ENCODE measurements around the gene MYO3B.
"Not testable (repeated sequence)": the region's sequence is repeated elsewhere in the genome, so short reads cannot be mapped to it uniquely, and the experiment has no call there.

The MYO3B gene

DNA sequence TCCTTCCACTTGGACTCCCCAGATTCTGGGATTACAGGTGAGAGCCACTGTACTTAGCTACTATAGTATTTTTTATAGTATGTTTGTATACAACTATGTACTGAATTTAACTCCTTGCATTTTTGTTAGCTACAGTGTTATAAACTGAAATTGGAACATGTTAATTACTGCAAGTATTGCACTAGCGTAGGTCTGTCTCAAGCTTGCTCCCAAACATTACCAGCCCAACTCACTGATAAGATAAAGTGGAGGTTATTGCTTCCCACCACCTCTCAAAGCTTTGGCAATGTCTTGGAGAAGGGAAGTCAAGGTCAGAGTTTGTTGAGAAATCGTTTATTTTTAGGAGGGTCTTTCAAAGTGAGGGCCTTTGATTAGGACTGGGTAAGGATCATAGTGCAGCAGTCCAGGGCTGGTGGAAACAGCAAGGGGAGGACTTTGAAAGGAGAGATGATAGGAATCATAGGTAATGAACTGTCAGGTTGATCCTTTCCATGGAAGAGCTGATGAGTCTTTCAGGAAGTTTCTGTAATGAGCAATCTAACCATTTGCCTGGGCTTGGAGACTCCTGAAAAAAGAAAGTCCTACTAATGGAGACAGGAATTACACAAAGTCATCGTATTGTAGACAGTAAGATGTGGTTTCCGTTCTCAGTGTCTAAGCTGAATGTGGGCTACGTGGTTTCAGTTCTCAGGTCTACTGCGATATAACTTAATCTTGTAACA is 257.1 kb downstream of the MYO3B start:
- no peak for DNase-seq

DNA sequence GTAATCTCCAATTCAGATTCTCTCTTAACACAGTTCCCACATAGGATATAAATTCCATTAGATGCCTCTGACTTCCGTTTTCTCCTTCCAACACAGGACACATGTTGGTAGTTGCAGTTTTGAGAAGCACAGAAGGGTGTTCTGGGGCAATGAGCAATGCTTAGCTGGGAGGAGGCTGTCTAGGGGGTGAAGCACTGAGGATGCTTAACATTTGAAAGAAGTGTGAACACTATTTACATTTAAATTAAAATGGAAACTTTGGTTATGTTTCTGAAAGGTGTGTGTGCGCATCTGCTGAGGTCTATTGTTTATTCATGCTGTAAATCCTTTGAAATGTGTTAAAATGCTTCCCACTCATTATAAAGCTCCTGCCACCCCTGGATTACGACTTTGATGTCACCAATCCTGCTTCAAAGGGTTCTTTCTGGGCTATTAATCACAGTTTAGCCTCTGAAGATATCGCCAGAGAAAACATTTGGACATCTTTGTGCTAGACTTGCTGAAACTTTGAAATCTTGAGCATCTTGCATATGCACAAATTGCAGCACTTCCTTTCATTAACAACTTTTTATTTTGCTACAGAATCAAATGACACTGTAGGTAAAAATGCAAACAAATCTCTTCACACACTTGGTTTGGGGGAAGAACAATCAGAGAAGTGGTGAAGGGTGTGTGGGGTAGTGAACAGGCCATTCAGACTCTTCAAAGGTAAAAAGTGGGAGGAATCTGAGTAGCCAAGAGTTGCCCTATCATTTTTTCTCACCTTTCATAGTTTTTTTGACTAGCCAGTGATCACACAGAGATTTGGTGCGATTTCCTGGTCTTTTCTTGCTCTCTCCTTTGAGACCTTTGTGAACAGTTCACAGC is 258.4 kb downstream of the MYO3B start:
- DNase-seq, result no peak

DNA sequence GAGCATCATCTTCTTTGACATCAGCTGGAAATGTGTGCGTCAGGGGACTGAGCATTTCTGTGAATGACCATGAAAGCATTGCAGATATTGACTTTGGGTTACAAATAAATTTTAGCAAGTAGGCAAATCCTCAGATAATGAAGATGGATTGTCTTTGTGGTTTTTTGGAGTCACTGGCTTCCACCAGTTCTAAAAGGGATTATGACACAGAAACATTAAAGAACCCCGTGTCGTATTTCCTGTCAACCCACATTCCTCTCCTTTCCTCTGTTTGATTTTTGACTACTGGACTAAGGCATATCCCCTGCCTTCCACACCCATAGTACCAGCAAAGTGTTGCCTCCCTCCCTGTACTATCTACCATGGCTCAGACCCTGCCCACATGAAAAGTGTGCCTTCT is 268.1 kb downstream of the MYO3B start:
- no peak for DNase-seq

DNA sequence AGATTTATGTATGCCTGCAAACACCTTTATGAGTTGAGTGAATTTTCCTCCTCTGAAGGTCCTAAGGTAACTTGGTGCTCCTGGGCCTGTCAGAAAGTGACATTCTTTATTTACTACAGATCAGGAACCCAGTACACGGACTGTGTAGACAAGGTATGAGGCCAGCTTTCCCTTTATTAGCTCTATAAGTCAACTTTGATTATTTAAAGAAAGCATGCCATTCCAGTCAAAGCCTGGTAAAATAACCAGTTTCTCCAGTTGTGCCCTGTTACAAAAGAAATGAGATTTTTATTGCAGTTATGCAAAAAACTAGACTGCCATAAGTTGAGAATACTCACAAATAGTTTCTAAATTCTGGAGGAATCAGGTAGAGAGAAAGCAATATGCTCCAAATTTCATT is 271.1 kb downstream of the MYO3B start:
- DNase-seq, result no peak

DNA sequence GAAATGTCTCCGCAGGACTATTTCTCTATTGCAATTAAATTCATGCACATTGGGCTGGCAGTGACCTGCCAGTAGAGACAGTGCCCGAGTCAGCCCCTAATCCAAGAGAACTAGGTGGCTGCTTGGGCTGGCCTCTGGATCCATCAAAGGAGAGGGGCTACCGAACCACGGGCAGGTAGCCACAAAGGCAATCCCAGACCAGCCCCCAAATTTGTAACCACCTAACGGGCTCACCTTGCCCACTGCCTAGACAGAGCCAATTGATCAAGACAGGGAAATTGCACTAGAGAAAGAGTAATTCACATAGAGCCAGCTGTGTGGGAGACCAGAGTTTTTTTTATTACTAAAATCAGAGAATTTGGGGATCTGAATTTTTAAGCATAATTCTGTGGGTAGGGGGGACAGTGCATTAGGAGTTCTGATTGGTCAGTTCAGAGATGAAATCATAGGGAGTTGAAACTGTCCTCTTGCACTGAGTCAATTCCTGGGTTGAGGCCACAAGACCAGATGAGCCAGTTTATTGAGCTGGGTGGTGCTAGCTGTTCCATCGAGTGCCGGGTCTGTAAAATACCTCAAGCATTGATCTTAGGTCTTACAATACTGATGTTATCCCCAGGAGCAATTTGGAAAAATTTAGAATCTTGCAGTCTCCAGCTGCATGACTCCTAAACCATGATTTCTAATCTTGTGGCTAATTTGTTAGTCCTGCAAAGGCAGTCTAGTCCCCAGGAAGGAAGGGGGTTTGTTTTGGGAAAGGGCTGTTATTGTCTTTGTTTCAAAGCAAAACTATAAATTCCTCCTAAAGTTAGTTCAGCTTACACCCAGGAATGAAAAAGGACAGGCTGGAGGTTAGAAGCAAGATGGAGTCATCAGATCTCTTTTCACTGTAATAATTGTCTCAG is 276.8 kb downstream of the MYO3B start:
- DNase-seq, result no peak

DNA sequence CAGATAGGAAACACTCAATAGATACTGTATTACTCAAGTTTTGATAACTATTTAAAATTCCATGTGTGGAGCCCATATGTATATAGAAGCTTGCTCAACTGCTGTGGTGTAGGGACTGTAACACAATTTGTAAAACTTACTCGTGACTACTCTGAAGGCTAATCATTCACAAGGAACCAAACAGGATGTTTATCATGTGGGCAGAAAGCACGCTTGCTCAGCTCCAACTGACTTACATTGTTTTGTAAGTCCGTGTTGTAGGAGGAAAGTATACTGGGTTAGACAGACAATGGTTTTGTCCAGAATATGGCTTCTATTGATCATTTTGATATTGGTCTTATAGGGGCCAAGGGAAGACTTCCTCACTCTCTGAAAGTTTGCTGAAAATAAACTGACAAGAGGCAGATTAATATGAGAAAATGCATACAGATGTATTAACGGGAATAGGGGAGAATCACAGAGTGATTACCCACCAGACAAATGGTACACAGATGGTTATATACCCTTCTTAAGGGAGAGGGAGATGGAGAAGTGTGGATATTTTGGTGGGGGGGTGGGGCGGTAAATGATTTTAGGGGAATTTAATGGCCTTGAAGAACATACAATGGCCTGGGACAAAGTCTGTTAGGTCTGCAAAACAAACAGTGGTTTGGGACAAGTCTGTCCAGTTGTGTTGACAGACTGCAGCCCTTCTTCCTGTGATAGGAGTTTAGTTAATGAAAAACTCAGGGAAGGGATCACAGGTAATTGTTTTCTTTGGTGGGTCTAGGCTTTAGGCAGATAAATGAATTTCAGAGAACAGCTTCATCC is 277.9 kb downstream of the MYO3B start:
- no peak for DNase-seq

DNA sequence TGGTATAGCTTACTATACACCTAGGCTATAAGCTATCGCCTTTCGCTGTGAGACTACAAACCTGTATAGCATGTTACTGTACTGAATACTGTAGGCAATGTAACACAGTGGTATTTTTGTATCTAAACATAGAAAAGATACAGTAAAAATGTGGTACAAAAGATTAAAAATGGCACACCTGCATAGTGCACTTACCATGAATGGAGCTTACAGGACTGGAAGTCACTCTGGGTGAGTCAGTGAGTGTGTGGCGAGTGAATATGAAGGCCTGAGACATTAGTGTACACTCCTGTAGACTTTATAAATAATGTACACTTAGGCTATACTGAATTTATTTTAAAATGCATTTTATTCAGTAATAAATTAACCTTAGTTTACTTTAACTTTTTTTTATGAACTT is 279.0 kb downstream of the MYO3B start:
- no peak for DNase-seq

DNA sequence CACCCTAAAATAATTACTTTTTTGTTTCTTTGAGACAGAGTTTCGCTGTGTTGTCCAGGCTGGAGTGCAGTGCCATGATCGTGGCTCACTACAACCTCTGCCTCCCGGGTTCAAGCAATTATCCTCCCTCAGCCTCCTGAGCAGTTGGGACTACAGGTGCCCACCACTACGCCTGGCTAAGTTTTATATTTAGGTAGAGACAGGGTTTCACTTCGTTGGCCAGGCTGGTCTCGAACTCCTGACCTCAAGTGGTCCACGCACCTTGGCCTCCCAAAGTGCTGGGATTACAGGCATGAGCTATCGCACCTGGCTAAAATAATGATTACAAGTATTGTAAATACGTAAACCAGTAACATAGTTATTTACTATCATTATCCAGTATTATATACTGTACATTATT is 279.8 kb downstream of the MYO3B start:
- DNase-seq, result no peak

DNA sequence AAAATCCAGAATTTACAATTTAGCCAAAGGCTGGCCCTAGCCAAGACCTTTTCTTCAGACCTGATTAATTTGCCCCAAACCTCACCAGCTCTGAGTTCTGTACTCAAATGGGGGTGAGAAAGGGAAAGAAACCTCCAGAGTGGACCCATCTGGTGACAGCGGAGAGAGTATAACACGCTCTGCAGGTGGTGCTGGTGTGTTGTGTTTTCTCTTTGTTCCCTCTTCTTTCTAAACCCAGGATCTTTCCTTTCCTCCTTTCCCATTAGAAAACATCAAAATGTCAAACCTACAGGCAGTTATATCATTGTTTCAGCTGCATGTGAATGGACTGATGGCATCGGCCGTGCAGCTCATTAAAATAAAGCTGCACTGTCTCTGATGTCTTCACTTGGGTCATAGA is 283.9 kb downstream of the MYO3B start:
- DNase-seq, result no peak

DNA sequence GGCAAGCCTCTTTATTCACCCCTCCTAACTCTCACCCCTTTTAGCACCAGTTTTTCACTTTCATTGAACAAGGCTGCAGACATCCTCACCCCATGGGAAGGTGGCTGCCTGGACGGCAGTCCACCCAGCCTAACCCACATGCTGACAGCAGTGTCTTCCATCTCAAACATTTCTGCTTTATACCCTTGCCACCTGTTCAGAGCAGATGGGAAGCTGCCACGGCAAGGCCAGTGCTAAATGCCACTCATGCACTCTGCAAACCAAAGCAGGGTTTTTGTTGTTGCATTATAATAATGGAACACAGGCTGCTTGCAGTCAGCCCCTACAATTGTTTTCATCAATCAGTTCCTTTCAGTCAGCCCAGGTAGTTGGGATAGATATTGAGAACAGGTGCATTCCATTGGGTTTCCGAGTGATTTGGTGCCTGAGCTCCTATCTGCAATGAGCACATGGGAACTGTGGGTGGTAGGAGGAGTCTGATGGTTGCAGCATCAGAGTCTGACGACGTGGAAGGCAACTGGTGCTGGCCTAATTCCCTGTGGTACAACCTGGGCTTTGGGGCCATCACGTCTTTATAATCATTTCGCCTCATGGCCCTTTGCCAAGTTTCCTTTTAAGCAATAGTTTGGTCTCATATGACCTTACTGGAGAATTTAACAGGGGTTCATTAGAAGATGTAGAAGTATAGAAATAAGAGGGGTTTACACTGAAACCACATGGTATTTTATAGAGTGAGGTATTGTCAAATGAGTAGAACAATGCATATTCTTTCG is 284.7 kb downstream of the MYO3B start:
- DNase-seq, result no peak

DNA sequence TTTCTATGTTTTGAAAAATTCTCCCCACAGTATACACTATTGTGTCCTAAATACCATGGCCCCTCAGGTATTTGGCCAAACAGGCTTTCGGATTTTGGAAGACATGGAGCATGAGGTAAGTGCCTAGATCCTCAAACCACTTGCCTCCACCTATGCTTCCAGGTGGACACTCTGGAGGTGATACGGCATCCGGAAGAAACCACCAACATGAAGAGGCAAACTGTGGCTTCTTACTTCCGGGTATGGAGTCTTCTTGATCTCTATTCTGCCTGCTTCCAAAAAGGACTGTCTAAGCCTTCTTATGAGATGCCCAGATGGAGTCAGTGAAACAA is 285.2 kb downstream of the MYO3B start:
- no peak for DNase-seq

DNA sequence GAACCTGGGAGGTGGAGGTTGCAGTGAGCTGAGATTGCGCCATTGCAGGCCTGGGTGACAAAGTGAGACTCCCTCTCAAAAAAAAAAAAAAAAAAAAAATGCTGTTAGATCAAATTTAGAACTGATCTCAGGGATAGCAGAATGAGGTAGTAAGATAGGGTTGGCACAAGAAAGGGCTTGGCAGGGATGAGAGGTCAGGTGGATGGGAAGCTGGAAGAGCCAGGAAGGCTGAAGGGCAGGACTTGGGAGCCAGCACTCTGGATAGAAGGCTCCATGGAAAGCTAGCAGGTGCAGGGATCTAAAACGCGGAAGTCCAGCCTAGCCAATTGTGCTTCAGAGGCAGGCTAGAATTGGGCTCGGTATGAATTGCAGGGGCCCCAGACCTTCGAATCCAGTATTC is 286.3 kb downstream of the MYO3B start:
- DNase-seq, result no peak

DNA sequence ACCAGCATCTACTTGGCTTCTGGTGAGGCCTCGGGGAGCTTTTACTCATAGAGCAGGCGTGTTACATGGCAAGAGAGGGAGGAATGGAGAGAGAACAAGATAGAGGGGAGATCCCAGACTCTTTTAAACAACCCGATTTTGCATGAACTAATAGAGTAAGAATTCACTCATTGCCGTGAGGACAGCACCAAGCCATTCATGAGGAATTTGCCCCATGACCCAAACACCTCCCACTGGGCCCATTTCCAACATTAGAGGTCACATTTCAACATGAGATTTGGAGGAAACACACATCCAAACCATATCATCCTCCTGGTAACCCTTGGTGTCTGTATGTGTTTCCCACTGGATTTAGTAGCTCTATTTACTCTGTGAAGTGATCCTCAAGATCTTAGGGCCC is 287.3 kb downstream of the MYO3B start:
- DNase-seq, result no peak

DNA sequence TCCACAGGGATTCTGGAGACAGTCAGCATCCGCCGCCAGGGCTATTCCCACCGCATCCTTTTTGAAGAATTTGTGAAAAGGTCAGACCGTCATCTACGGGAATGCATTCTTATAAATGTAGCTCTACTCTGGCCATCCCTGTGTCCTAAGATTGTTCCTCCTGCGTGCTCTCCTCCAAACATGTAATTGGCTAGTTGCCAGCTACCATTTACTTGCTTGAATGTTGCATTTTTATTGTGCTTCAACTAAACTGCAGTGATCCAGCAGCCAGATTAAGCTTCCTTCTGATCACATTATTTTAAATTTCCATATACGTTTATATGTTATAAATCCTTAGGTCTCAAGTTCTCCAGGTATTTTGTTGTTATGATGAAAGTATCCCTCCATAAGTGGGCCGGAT is 288.7 kb downstream of the MYO3B start:
- DNase-seq, result no peak

DNA sequence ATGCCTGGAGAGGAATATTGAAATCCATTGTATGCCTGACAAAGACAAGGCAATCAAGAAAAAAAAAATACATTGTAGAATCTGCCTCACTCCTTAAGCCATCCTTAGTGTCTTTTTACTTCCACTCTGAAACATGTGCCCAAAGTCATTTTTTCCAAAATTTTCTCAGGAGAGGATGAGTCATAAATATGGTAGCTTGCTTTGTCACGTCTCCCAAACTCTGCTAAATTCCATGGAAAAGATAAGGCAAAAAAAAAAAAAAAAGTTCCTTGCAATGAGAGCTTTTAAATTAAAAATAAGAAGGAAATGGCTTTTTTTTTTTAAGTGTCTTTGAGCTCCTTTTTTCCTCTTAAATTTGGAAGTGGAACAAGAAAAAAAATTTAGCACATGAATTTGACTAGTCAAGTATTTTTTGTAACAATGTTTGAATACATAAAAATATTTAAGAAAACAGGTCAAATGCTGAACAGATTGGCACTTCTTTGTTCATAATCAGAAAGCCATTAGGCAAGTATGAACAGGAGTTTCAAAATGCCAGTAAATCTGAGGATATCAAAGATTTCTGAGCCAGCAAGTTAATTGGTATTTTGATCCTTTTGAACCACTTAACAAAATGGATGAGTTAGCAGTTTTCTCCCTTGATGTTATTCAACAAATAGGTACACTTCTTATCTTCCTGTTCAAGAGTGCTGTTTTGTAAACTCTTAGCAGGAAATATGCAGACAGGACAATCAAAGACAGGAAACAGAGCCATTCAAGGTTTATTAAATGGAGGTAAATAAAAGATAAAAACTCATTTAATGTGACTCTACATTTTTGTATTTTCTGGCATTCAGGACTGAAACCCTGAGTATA is 289.8 kb downstream of the MYO3B start:
- no peak for DNase-seq

DNA sequence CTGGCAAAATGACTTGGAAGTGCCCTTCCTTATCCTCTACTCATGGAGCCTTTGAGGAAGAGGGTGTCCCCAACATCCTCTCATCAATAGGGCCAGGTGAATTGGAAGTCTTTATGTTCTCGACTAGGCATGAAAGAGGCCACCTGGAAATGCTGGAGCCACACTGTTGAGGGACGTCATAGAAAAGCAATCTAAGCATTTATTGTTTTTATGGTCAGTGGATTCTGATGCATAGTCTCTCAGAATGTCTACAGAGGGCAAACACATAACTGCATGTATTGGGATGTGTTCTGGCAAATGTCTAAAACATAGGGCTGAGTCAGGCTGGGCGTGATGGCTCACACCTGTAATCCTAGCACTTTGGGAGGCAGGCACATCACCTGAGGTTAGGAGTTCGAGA is 290.6 kb downstream of the MYO3B start:
- no peak for DNase-seq

DNA sequence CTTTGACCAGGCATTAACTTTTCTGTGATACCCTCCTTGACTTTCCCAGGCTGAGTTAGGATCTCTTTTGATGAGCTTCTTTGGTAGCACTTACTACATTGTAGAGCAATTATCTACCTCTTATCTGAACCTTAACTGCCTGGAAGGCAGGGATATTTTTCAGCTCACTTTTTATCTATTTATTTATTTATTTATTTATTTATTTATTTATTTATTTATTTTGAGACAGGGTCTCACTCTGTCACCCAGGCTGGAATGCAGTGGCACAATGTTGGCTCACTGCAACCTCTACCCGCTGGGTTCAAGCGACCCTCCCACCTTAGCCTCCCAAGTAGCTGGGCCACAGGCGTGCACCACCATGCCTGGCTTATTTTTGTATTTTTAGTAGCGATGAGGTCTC is 294.6 kb downstream of the MYO3B start:
- DNase-seq, result not testable (repeated sequence)

DNA sequence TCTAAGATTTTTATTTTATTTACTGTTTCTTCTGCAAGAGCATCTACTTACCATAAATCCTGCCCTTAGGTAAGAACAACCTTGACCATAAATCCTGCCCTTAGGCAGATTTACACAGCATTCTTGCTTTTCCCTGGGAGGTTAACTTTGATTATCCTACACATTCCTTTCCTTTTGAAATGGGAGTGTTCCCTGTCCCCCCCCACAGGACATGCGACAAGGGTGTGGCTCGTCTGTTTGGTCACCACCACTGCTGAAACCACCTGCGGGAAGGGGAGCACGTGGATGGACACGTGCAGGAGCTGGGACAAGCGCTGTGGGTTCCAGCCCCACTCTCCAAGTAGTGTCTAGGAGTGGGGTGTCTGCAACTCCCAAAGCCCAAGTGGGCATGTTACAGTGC is 297.9 kb downstream of the MYO3B start:
- DNase-seq, result no peak

DNA sequence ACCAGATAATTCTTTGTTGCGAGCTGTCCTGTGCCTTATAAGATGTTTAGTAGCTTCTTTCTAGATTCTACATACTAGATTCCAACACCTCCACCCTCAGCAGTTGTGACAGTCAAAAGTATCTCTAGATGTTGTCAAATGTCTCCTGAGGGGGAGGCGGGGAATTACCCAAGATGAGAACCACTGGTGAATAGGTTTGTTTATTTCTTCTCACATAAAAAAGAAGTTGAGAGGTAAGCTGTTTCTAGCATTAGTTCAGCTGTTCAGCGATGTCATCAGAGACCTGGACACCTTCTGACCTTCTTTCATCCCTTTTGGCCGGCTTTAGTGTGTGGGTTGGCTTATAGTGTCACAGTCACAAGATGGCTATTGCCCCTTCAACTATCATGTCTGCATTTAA is 299.7 kb downstream of the MYO3B start:
- no peak for DNase-seq

DNA sequence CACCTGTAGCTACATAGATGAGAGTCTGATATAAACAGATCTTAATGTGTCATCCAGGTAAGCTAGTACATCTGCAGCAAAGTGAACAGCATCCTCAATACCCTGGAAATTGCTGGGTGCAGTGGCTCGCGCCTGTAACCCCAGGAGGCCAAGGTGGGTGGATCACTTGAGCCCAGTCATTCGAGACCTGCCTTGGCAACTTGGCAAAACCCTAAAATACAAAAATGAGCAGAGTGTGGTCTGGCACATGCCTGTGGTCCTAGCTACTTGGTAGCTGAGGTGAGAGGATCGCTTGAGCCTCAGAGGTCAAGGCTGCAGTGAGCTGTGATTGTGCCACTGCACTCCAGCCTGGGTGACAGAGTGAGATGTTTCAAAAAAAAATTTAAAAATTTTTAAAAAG is 303.3 kb downstream of the MYO3B start:
- DNase-seq, result no peak

DNA sequence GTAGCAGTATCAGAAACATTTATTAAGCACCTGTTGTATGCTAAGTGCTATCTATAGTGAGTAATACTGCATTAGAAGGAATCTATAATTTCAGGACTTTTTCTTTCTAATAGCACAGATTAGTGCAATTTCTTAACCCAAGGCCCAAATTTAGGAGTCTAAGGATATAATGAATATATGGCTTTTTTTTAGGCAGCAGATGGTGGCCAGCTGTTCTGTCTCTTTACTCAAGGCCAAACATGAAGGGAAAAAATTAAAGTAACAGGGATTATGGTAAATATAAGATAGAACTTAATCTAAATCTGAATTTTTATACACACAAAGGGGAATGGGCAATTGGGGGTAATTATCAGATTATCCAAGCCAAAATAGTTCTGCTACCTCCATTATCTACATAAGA is 306.6 kb downstream of the MYO3B start:
- DNase-seq, result no peak

All from T-helper 9 cell (primary cell).